Hematopoietic multipotent progenitor cell treated with erythropoietin and hydrocortisone succinate and interleukin-3 and kit ligand, for 17 days (in vitro differentiated cells): ENCODE results near the gene CCR6.
"Not testable (repeated sequence)": the region's sequence is repeated elsewhere in the genome, so short reads cannot be mapped to it uniquely, and the experiment has no call there.

Source experiments
- DNase-seq: peaks from one replicate; pipeline ENCODE4 v3.0.0-alpha.2; 2015; ENCODE audit warnings: low spot score

CCR6 gene

DNA sequence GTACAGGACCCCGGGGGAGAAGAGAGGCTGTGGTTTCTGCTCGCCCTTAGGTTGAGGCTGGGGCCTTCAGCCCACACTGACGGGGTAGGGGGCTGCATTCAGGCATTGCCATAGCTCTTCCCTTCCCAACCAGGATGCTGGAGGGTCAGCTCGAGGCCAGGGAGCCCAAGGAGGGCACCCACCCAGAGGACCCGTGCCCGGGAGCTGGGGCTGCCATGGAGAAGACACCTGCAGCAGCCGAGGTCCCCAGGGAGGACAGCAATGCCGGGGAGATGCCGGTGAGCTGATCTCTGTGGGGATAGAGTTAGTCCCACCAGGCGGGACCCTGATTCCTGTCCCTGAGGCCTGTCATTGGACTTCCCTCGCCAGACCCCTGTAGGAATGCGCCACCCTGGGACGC, 49.1 kb downstream of the CCR6 start:
- DNase-seq = not testable (repeated sequence)

DNA sequence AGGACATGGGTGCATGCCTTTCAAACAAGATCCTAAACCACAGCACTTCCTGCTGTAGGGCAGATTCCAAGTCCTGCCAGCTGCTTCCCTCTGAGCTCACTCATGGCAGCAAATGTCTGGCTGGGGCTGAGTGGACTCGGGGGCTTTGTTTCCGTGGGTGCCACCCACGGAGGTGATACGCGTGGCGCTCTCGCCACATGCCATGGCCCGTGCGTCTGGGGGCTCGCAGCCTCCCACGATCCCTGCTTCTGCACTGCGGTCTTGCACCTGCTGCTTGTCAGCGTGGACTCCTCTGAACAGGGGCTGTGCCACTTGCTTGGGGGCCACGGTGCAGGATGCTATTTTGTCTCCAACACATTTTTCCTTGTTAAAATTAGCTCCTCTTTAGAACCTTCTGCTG, 54.4 kb downstream of the CCR6 start:
- not testable (repeated sequence) for DNase-seq

DNA sequence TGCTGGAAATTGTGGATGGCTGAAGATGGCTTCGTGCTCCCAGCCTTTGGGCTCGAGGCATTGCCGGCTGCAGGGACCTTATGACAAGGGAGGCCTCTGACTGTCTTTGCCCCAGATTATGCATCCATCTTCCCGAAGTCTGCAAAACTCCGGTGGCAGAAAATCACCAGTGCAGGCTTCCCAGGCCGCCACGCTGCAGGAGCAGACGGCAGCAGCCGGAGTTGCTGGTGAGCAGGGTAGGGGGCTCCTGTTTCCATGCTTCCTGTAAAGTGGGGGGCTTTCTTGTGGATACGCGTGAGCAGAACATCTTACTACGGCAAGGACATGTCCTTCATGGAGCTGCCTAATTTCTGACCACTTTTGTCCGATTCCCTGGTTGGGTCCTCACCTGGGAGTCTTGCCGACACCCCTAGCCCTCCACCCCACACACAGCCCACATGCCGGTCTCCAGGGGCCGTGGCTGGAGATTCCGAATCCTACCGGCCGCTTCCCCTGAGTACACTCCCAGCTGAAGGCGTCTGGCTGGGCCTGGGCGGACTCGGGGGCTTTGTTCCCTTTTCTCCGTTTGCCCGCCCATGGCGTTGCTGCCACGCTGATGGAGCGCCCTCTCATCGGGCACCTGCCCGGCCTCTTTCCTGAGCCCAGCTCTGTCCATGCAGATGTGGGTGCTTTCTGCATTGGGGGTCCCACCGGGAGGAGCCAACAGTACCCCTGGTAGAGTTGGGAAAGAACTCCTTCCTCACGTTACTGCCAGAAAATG, 56.2 kb downstream of the CCR6 start:
- DNase-seq = not testable (repeated sequence)

DNA sequence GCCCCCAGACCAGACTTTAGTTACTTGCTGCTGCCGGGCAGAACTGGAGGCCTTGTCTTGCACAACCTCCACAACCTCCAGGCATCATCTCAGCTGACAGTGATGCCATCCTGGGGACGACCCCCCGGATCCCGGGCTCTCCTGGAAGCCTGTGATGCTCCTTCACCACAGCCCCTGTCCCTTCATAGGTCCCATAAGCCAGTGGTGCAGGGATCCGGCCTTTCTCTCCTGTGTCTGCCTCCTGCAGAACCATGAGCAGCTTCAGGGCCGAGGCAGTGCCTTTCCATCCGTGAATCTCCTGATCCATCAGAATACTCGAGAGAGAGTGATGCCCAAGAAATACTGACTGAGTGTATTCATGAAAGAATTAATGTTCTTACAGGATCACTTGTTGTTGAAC, 57.2 kb downstream of the CCR6 start:
- not testable (repeated sequence) for DNase-seq

DNA sequence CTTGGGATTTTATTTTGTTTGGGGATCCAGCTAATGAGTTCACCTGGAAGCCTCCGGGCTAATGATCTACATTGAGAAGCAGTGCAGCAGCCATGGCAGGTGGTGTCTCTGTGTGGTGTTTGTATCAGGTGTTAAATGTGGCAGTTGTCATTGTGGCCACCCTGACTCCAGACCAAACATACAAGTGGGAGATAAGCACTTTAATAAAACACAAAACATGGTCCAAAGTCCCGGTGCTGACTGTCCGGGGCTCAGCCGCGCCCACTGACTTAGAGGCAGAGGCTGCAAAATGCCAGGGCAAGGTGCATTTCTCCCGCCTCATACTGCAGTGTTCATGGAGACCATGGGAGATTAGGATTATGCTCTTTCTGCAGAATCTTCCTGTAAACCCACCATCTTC, 58.5 kb downstream of the CCR6 start:
- not testable (repeated sequence) for DNase-seq

DNA sequence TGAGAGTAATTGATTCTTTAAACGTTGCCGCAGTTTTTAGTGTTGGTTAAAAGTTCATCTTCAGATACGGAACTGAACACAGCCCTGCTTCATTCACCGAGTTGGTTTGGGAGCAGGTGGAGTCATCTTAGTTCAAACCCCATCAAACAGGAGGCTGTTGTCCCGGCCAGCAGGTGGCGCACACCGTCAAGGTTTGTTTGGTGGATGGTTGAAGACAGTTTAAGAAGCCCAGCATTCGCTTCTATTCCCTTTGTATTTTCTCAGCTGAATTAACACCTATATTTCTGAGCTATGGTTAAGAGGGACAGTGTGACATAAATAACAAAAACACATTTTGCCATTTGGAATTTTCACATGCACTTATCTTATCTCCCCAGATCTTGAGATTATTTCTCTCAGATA, 60.0 kb downstream of the CCR6 start:
- DNase-seq = not testable (repeated sequence)

DNA sequence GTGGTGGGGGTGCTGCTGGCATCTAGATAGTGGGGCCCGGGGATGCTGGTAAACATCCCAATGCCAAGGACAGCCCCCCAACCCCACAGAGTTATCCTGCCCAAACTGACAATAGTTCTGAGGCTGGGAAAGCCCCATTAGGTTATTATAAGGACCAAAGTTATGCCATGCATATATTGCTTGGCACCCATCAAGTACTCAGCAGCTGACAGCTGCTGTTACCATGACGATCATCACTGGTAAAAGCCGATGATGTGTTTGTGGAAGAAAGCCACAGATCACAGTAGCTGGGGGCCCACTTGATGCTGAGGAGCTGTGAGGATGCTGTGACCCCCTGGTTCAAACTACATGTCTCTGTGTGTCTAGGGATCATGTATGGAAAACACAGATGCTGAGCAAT, 62.2 kb downstream of the CCR6 start:
- not testable (repeated sequence) for DNase-seq

DNA sequence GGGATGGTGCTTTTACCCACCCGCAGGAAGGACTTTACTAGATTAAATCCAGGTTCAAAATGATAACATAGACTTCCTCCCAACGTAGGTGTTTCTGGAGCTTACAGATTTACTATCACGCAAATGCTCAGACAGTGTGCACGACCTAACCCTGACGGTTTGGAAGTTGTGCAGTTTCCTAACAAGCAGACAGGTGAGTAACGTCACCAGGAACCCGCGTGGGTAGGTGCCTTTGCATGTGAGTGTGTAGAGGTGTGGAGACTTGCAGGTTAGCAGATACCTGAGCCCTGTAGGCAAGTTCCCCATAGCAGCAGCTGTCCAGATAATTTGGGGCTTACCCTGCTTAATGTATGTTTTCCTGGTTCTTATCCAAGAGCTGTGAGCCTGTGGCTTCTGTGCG, 64.4 kb downstream of the CCR6 start:
- not testable (repeated sequence) for DNase-seq
